ENCODE measurements around the gene GNB4.

Gene GNB4

DNA sequence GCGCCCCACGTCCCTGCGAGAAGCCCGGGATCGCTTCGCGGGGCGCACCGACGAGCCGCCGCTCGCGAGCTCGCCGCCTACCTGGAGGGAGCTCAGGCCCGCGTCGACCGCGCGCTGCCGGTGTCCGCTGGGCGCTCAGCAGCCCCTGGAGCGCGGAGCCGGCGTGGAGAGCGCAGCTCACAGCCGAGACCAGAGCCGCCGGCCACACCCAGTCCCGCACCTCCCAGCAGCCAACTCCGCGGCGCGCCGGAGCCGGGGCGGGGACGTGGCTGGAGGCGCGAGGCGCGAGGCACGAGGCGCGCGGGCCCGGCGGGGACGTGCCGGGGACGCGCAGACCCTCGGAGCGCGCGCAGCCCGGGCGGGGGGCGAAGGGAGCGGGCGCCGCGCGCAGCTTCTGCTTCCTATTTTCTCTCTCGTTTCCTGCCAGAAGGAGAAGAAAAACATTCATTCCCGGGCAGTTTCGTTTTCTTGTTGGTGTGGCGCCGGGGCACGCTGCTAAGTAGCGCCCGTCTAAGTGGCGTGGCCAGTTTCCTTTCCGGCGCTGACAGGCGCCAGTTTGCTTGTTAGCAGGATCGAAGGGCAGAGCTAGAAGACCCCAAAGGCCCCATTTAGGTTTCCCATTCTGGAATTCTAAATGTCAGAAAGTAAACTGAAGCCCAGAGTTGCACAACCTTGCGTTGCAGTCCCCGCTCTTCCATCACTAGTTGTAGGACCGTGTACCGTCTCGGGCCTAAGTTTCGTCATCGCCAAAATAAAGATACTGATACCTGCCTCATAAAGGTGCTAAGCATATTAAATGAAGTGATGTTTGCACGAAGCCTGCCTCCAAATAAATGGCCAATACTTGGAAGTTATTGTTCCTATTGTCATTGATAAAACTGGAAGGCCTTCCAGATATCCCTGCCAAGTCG lies at the start of gene GNB4:
GNB4 (minus strand) TSS at position 206 of the 911 bp plus-strand sequence. CDS start 25,270 bp downstream, outside the sequence.
- DNase-seq = peak; percentile 85

DNA sequence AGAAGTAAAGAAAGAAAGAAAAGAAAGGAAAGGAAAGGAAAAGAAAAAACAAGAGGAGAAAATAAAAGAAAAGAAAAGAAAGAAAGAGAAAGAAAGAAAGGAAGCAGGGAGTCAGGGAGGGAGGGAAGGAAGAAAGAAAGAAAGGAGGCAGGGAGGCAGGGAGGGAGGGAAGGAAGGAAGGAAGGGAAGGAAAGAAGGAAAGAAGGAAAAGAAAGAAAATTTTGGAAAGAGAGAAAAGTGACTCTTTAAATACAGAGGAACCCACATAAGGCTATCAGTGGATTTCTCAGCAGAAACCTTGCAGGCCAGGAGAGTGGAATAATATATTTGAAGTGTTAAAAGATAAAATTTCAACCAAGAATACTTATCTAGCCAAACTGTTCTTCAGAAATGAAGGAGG lies 44.2 kb upstream of the GNB4 start:
- DNase-seq = no peak

DNA sequence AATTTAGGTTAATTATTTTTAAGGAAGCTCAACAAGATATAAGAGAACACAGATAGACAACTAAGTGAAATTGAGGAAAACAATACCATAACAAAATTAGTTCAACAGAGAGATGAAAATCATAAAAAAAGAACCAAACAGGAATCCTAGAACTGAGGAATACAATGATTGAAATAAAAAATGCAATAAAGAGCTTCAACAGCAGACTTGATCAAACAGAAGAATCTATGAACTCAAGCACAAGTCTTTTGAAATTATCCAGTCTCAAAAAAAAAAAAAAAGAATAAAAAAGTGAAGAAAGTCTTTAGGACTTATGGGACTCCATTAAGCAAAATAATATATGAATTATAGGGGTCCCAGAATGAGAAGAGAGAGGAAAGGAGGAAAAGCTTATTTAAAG lies 42.0 kb upstream of the GNB4 start:
- DNase-seq = no peak

DNA sequence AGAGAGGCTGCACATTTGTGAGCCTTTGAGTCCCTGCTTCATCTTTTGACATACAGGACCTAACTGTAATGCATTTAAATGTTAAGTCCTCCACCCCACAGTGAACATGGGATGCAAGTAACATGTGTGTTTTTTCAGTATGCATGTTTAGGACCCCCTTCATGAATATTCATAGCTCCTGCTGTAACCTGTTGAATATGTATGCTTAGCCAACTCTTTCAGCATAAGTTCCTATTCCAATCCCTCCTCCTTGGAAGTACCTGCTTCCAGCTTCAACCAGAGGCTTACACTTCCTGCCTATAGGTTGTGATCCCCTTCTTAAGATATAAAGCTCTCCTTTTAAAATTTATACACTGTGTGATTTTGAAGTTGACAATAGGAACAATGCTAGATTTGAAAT lies 36.9 kb upstream of the GNB4 start:
- DNase-seq = no peak

DNA sequence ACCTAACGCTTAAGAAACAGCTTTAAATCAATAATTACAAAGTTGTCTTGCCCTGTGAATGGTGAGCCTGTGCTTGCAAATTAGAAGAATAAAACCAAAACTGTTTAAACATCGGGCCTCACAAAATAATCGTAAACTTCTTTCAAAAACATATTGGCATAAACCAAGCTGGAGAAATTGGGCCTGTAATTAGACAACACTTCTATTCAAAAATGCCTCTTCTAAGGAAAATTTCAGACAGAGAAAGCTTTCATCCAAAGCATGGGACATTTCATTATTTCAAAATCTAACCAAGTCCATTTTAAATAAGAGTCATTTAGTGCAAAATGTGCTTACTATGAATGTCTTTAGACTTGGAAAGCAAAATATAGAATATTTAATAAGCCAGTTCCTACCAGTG lies 35.5 kb upstream of the GNB4 start:
- DNase-seq = no peak

DNA sequence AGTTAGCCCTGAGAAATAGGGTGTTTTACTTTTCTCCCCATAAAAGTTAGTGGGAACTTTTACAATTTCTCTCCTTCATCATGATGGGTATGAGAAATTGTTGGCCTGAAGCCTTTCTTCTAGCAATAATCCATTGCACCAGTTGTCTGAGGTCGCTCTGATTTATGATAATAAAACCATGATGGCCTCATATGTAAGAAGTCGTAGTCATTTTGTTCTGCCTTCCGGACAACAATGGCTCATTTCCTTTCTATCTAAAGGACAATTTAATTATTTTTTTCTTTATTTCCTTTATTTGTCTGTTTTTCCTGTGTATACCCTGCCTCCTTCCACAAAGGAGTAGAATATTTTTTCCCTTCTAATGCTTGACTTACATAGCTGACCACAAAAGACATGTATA lies 31.6 kb upstream of the GNB4 start:
- no peak for DNase-seq

DNA sequence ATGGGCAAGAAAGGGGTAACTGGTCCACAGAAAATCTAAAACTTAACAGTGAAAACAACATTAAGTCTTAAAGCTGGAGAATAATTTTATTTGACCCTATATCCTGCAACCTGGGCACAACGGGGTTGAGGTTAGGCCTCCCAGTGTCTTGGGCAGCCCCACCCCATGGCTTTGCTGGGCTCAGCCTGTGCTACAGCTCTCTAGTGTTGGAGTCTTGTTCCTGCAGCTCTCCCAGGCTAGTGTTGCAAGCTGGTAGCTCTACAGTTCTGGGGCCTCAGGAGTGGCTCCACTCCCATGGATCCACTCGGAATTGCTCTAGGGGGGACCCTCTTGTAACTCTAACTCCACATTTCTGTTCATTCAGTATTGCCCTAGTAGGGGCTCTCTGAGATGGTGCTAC lies 24.9 kb upstream of the GNB4 start:
- no peak for DNase-seq

DNA sequence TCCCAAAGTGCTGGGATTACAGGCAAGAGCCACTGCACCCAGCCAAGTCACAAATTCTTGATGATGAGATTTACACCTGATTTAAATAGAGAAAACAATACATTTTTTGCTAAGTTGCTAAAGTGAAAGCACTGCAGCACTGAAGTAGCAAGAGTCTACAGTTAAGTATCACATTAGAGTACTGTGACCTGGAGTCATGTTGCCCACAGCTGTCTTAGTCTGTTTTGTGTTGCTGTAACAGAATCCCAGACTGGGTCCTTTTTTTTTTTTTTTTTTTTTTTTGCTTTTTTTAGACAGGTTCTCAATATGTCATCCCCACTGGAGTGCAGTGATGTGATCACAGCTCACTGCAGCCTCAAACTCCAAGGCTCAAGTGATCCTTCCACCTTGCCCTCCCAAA lies 23.2 kb upstream of the GNB4 start:
- no peak for DNase-seq

DNA sequence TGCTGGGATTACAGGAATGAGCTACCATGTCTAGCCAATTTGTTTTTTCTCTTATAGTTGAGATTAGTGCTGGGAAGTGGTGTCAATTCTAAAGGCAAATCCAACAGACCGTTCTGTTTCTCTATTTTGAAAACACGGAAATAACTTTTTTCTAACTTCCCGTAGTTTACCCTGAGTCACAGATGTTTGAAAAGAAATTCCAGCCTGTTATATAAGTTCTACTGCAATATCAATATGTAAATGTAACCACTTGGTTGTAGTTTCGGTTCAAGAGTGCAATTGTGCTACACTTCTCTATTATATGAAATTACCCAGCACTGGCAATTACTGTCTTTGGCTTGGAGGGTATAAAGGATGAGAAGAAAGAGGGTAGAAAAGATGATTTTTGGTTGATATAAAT lies 22.3 kb upstream of the GNB4 start:
- no peak for DNase-seq

DNA sequence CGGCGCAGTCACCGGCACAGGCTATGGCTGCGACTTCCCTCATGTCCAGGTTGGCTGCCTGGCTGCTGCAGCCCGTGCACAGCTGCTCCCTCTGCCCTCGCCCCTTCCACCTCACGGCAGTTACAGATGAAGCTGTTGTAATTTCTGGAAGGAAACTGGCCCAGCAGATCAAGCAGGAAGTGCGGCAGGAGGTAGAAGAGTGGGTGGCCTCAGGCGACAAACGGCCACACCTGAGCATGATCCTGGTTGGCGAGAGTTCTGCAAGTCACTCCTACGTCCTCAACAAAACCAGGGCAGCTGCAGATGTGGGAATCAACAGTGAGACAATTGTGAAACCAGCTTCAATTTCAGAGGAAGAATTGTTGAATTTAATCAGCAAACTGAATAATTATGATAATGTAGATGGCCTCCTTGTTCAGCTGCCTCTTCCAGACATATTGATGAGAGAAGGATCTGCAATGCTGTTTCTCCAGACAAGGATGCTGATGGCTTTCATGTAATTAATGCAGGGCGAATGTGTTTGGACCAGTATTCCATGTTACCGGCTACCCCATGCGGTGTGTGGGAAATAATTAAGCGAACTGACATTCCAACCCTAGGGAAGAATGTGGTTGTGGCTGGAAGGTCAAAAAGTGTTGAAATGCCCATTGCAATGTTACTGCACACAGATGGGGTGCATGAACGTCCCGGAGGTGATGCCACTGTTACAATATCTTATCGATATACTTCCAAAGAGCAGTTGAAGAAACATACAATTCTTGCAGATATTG lies 13.2 kb upstream of the GNB4 start:
- DNase-seq = no peak

DNA sequence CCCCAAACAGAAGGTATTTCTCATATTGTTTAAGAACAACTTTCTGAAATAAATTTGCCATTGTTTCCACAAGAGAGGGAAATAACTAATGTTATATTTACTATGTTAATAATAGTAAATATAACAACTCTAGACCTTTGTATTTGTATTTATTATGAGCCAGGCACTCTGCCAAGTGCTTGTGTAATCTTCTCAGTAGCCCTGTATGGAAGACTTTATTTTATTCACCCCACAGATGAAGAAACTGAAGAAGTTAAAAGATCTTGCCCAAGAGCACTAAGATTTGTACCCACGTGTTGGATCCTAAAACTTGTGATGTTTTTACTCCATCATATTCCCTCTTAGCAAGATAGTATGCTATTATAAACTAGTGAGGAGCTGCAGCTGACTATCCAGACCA lies 12.0 kb upstream of the GNB4 start:
- no peak for DNase-seq

DNA sequence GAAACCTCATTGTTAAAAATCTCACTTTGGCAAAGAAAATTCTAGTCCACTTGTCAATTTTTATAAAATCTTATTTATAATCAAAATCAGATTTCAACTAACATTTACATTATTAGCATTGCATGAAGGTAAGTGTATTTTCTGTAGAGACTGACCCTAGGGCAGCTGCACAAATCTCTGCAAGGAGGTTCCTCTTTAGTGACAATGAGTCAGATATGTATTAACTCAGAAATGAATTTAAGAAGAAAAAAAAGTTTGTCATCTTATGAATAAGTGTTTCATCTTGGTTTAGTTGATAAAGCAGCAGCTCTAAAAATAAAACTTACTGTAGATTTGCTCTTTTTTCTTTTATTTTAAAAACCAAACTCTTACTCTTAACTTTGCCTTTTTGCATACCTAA lies 9.0 kb upstream of the GNB4 start:
- DNase-seq = no peak

DNA sequence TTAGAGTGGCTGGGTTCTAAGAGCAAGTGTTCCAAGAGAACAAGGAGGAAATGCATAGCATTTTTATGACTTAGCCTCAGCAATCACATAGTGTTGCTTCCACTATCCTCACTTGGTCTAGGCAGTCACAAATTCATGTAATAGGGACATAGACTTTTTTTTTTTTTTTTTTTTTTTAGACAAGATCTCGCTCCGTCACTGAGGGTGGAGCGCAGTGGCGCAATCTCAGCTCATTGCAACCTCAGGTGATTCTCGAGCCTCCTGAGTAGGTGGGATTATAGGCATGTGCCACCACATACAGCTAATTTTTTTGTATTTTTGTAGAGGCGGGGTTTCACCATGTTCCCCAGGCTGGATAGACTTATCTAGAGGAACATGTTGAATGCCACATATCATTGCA lies 4.7 kb upstream of the GNB4 start:
- no peak for DNase-seq

DNA sequence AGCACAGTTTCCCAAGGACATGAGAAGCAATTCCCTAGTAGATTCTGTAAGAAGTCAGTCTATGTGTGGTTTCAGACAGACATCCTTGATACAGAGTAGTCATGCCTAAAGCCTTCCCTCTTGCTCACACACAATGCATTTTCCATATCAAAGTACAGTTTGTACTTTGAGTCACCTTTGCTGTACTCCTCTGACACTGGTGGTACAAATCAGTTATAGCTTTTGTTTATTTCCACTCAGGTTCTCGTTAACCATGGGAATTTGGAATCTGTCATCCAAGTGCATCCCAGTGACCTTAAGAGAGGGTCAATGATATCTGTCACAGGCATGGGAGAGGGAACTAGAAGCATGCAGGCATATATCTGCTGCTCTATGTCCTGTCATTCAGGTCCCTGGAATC lies 3.6 kb upstream of the GNB4 start:
- no peak for DNase-seq

DNA sequence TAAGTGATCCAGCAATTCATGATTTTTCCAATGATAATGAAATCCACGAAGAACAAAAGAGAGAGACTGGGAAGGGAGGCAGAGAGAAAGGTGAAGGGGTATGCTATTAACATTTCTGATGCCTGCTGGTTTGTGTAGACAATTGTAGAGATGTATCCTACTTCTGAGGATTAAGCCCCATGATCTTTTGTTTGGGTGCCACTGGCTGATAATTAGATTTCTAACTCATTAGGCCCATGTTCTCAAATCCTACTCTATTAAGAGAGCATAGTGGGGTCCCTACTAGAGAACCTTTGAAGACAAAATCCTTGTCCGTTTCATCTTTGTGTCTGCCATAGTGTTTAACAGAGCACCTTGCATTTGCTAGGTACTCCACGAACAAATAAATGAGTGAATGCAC lies 2.7 kb upstream of the GNB4 start:
- DNase-seq = no peak

DNA sequence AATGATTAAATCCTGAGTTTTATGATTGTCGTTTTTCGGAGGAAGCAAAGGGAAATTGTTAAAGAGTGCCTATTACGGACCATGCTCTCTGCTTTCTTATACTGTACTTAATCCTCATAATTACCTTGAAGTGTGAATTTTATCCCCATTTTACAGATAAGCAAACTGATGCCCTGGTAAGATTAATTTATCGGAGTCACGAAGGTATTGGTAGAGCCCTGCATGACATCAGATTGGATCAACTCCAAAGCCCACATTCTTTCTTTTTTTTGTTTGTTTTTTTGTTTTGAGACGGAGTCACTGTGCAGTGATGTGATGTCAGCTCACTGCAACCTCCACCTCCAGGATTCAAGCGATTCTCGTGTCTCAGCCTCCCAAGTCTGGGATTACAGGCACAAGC lies 1.6 kb upstream of the GNB4 start:
- DNase-seq = no peak

DNA sequence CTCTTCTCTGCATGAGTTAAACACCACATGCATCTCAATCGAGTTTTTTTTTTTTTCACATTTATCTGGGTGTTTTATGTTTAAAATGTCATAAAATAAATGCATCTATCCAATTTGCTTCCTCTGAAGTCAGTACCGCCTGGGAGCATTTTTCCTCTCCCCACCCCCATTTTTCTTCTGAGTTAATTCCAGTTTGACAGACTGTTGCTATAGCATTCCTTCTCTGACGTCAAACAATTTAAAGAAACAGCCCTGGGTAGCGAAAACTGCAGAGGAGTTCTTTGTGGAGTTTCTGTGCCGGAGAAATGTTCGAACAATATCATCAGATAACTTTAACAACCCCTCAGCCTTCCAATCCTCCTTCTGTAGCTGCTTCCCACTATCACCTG lies 900 bp upstream of the GNB4 start:
- DNase-seq = no peak

DNA sequence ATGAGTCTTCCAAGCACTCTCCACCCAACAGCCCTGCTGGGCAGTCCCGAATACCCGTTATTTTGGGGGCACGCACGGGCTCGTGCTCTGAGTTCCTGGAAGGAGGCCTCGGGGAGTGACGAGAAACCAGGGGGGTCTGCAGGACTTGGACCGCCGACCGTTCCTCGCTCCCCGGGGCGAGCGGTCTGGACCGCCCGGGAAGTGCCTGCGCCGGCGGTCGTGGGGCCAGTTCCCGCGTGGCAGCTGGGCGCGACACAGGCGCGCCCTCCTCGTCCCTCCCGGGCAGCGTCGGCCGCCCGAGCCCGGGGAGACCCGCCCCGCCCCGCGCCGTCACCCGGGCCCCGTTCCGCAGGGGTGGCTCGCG lies 387 bp downstream of the GNB4 start:
- peak; percentile 68 for DNase-seq

DNA sequence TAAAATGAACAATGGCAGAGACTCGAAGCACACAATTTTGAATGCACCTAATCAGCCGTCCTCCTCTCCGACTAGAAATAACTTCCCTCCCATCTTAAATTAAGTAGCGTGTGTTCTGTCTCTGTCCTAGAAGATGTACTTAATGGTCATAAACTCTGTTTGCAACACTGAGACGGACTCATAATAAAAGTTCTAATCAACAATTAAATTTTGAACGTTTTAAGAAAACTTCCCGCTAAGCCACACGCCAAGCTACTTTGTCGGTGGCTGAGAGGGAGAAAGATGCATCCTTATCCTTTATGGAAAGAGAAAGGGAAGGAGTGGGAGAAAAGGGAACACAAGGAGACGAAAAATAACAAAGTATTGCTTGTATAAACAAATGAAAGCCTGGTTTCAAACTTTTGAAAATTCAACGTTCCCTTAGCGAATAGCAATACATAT lies 989 bp downstream of the GNB4 start:
- DNase-seq = no peak

DNA sequence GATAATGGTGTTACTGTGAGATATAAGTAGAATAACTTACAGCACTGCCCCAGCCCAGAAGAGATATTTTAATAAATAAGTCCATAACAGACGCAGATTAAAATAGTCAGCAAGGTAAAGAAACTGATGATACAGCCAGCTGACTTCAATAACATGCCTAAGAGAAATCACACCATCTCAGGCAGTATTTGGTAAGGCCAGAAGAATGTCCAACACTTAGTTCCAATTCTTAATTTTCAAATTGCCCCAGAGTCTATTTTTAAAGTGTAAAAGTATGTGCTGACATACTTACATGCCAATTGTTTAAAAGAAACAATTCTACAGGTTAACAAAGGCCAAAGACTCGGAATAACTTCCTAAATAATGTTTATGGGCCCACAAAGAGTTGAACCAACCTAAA lies 1.6 kb downstream of the GNB4 start:
- no peak for DNase-seq

DNA sequence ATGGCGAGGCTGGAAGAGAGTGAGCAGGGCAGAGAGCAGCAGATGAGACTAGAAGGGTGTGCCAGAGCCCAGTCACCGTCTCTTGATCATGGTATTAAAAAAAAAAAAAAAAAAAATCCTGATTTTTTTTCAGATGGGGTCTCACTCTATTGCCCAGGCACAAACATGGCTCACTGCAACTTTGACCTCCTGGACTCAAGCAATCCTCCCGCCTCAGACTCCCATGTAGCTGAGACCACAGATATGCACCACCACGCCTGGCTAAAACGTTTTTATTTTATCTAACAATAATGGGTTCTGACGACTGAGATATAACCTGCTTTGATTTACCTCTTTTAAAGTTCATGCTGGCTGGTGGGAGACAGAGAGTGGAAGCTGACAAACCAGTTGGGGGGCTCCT lies 4.0 kb downstream of the GNB4 start:
- no peak for DNase-seq

DNA sequence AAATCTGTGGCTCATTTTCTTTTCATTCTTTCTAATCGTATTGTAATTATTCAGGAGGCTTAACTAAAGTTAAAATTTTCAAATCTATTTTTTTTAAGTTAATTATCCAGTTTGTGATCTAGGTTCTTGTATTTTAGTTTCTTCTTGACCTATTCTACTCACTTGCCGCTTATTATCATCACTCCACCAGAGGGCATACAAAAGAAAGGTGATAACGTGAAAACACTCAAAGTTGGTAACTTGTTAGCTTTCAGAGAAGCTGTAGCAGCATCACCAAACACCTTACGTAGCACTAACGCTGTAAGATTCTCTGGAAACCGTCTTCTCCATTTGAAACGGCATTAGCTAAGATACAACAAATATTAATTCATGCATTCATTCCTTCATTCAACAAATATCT lies 4.8 kb downstream of the GNB4 start:
- DNase-seq = no peak

DNA sequence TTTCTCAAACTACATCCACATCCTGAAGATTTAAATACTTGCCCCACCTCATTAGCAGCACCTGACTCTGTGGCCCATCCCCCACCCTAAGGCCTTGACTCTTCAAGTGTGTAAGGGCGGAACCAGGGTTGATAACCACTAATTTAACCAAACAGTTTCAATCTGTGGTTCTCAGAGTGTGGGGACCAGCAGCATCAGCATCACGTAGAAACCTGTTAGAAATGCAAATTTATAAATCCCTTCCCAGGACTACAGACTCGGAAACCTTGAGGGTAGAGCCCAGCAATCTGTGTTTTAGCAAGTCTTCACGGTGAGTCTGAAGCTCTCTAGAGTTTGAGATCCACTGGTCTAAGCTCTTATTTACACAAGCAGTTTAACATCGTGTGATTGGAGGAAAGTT lies 12.4 kb downstream of the GNB4 start:
- no peak for DNase-seq

DNA sequence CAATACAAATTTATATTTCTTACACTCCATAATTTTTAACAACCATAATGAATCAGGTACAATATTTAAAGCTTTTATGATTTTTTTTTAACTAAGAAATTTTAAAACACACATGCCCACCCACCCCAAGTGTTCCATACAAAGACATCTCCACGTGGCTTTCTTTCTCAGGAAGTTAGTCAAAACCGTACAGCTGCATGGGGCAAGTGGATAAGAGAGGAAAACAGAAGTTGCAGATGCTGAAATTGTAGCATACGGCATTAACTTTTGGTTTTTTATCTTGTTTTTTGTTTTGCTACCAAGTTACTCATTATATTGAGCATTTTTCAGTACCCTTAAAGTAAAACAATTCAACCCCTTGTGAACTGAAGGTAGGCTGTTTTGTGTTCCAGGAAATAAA lies 14.8 kb downstream of the GNB4 start:
- DNase-seq = no peak
